ENCODE data around the gene SYTL2.
A peak's percentile ranks its signal among the peaks of the same experiment; 100 is the strongest.
"Not testable (repeated sequence)": the region's sequence is repeated elsewhere in the genome, so short reads cannot be mapped to it uniquely, and the experiment has no call there.

SYTL2 gene

GRCh38 chr11:85682330-85683305, 128.3 kb downstream of the SYTL2 start:
- peak; percentile 65 for DNase-seq

GRCh38 chr11:85680897-85681296, 130.0 kb downstream of the SYTL2 start:
- DNase-seq = no peak

- no peak for DNase-seq
Observed at GRCh38 chr11:85679576-85679975, 131.4 kb downstream of the SYTL2 start.

- no peak for DNase-seq
Observed at GRCh38 chr11:85673393-85673792, 137.5 kb downstream of the SYTL2 start.

- DNase-seq = no peak
Observed at GRCh38 chr11:85672105-85672902, 138.6 kb downstream of the SYTL2 start.

- DNase-seq = not testable (repeated sequence)
Observed at GRCh38 chr11:85670949-85671663, 139.8 kb downstream of the SYTL2 start.

- DNase-seq = no peak
Observed at GRCh38 chr11:85668157-85668556, 142.8 kb downstream of the SYTL2 start.

- DNase-seq = no peak
Observed at GRCh38 chr11:85666687-85667086, 144.3 kb downstream of the SYTL2 start.

- no peak for DNase-seq
Observed at GRCh38 chr11:85665733-85666132, 145.2 kb downstream of the SYTL2 start.

GRCh38 chr11:85664615-85665481, 146.1 kb downstream of the SYTL2 start, which contains the start of gene CREBZF:
Gene CREBZF (minus strand): TSS chr11:85665129. CDS start chr11:85664875, 254 bp downstream.
- DNase-seq = peak; percentile 92

- peak; percentile 87 for DNase-seq
Observed at GRCh38 chr11:85663753-85664614, 147.0 kb downstream of the SYTL2 start.

GRCh38 chr11:85663080-85663752, 147.7 kb downstream of the SYTL2 start:
- DNase-seq = no peak

GRCh38 chr11:85661972-85662664, 148.8 kb downstream of the SYTL2 start:
- no peak for DNase-seq

- DNase-seq = no peak
Observed at GRCh38 chr11:85658180-85658579, 152.8 kb downstream of the SYTL2 start.

- no peak for DNase-seq
Observed at GRCh38 chr11:85656777-85657176, 154.2 kb downstream of the SYTL2 start.

- DNase-seq = not testable (repeated sequence)
Observed at GRCh38 chr11:85654343-85654742, 156.6 kb downstream of the SYTL2 start.

GRCh38 chr11:85652786-85653447, 158.0 kb downstream of the SYTL2 start:
- no peak for DNase-seq

- DNase-seq = no peak
Observed at GRCh38 chr11:85651118-85651517, 159.8 kb downstream of the SYTL2 start.

Data from CD4-positive, alpha-beta T cell treated with Interferon gamma for 1 hour (primary cell).